Measurements from ENCODE around the gene SLK.

SLK gene

GRCh38 chr10:103966671-103967447, at the start of gene SLK:
TSS of gene SLK (plus strand) at chr10:103967140. CDS start at chr10:103967746, 606 bp downstream.
- FAIRE-seq = no peak

DNA sequence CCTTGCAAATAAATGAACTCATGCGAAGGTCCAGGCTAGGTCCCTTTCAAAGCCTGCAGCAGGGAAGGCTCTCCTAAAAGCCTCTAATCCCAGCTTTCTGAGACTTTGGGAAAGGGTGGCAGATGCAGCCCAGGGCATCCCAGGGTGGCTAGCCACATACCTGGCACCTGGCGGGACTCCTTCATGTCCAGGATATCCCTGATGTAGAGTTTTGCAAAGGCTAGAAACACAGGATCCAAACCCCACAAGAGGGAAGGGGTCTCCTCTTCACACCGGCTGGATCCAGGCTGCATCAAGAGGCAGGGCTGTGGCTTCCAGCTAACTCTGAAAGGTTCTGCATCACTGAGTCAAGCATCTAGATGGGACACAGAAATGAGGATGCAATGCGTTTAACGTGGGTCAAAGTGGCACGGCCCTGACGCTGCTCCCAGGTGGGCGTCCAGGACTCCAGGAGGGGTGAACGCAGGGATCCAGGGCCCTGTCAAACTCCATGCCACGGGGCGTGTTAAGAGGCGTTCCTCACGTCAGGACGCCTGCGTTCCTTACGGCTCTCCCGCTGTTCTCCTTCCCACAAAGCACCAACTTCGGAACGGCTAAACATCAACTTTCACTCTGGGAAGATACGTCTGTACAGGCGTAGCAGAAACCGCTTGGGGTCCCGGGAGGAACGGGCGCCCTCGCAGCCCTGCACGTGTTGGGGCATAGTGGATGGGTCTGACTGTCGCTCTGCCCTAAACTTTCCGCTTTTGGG, 49.5 kb upstream of the SLK start:
- no peak for FAIRE-seq

- FAIRE-seq = no peak
Observed at GRCh38 chr10:103918053-103918846, 48.7 kb upstream of the SLK start, which contains the start of gene STN1. TSS of gene STN1 (minus strand) at chr10:103918184. CDS start at chr10:103917594, 590 bp downstream.

- no peak for FAIRE-seq
Observed at GRCh38 chr10:103919648-103920025, 47.3 kb upstream of the SLK start.

DNA sequence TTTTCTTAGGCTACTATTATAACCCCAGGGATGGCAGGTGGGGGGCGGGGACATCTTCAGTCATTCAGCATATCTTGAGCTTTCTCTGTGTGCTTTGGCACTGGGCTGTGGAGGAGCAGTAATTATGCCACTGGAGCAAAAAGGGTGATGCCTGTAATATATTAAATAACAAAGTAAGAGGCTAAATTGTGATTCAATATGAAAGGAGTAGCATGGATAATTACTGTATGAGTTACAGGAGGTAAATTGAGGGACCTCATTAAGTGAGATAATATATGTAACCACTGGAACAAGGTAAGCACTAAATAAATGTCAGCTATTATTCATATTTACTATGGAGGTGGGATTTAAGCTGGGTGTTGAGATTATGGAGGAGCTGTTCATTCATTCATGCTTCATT, 45.7 kb upstream of the SLK start:
- no peak for FAIRE-seq

DNA sequence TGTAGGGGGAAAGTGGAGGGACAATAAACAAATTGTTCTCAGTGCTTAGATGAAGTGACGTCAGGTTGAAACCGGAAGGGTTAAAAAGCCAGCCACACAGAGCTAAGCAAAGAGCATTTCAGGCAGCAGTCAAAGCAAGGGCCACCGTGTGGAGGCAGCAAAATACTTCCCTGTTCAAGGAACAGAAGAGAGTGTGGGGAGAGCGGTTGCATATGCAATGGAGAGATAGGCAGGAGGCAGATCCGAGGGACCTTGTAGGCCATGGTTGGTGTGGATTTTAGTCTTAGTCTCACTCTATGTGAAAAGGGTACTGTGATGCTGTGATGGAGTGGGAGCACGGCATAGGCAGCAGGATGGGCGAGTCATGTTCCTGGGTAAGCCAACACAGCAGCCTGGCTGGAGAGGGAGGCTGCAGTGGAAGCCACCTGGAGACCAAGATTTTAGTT, 45.2 kb upstream of the SLK start:
- no peak for FAIRE-seq

- no peak for FAIRE-seq
Observed at GRCh38 chr10:103922659-103923058, 44.3 kb upstream of the SLK start.

DNA sequence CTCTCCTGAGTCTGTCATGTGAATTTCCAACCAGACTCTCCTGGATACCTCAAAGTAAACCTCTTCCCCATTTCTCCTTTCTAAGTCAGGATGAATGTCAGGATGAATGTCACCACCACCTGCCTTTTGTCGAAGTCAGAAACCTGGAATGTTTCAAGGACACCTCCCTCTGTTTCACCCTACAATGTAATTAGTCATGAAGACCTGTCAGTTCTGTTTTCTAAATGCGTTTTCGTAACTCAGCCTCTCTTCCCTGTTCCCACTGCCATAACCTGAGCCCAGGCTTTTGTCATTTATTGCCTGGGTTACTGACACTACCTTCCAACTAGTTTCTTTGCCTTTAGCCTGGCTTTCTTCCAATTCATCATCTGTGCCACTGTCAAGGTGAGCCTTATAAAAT, 43.4 kb upstream of the SLK start:
- FAIRE-seq = no peak

DNA sequence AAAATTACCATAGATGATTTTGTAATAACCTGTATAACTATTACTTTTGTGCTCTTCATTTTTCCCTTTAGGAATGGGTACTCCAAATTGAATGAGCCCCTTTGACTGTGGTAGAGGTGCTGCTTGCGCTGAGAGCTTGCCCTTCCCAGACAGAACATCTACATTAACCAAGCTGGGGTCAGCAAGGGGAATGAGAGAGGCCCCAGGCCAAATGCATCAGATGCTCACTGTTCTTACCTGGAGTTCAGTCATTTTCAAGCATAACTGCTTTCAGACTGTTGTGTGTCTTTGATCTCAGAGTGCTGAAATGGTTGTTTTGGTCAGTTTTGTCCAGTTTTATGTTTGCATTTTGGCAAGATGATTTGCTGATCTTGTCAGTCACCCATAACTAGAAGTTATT, 41.3 kb upstream of the SLK start:
- FAIRE-seq = no peak

- no peak for FAIRE-seq
Observed at GRCh38 chr10:103926722-103927319, 40.1 kb upstream of the SLK start.

DNA sequence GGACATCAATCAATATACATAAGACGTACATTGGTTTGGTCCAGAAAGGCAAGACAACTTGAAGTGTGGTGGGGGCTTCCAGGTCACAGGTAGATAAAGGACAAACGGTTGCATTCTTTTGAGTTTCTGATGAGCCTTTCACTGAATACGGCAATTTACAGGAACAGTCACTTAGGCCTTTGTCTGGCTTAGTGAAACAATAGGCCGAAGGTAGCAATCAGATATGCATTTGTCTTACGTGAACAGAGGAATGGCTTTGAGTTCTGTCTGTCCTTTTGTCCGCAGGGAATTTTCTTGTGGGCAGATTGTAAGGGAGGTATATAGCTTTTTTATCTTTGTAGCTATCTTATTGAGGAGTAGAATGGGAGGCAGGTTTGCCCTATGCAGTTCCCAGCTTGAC, 38.2 kb upstream of the SLK start:
- no peak for FAIRE-seq

- FAIRE-seq = no peak
Observed at GRCh38 chr10:103929381-103929921, 37.5 kb upstream of the SLK start.

DNA sequence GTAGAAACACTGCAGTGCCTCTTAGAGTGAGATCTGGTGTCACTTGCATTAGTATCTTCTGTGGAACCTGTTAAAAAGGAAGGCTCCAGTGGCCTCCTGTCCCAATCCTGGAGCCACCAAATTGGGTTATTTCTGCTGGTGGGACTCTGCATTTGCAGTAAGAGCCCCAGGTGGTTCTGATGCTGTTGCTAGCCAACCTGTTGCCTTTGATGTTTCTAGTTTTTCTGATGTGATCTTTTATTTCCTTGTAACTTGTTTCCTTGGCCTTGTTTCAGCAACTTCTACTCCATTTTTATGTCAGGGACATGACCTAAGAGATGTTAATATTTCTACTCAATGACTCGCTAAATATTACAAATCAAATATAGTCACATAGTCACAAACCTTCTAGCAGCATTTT, 36.5 kb upstream of the SLK start:
- FAIRE-seq = no peak

- FAIRE-seq = no peak
Observed at GRCh38 chr10:103930881-103931280, 36.1 kb upstream of the SLK start.

DNA sequence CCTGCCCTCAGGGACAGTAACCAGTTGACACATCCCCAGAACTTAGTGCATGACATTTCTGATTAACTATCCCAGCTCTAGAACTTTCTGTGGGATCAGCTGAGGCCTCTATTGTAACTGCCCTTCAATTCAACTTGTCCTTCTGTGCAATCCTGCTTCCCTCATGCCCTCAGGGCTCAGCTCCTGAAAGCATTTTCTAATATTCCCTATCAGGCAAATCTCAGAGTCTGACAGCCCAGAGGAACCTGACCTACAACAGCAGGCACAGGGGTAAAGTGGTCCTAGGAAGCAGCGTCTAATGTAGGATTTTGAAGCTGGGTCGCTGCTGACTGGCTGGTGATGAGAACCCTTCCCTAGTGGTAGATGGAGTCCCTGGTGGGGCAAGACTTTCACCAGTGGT, 35.3 kb upstream of the SLK start:
- FAIRE-seq = no peak

DNA sequence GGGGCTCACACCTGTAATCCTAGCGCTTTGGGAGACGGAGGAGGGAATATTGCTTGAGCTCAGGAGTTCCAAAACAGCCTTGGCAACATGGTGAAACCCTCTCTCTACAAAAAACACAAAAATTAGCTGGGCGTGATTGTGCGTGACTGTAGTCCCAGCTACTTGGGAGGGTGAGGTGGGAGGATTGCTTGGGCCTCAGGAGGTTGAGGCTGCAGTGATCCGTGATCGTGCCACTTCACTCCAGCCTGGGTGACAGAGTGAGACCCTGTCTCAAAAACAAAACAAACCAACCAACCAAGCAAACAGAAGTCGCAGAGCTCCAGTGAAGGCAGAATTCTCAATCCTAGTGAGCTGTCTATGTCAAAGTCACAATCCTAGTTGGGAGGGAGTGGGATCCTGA, 34.7 kb upstream of the SLK start:
- FAIRE-seq = no peak

- no peak for FAIRE-seq
Observed at GRCh38 chr10:103932971-103933370, 34.0 kb upstream of the SLK start.

GRCh38 chr10:103933557-103934121, 33.3 kb upstream of the SLK start:
- no peak for FAIRE-seq

DNA sequence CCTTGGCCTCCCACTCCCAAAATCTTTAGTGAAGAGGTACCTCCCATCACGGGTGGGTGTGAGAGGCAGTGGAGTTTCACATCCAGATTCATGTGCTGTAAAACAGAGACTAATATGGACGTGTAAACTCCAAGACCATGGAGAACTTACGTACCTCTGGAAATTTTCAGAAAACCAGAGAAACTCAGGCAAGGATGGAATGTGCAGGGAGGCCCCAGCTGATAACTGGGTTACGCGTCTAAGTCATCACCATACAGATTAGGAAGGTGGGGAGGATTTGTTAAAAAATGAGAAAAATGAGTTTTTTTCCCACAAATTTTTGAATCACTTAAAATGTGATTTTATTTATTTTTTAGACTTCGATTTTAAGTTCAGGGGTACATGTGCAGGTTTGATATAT, 32.6 kb upstream of the SLK start:
- no peak for FAIRE-seq

DNA sequence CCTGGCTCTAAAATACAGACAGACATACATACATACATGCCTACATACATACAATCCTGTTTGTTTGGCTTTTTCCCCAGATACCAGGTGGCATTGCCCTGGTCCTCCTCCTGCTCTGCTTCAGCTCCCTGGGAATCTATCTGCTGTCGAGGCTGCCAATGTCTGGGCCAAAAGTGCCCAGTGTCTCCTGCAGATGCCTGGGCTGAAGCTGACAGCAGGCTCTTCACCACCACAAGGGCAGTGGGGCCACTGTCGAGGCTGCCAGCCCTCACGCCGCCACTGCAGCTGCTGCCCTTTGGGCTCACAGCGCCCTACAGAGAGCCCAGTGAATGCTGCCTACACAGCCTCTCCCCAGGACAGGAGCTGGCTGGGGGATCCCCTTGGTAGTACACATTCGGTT, 30.9 kb upstream of the SLK start:
- no peak for FAIRE-seq

DNA sequence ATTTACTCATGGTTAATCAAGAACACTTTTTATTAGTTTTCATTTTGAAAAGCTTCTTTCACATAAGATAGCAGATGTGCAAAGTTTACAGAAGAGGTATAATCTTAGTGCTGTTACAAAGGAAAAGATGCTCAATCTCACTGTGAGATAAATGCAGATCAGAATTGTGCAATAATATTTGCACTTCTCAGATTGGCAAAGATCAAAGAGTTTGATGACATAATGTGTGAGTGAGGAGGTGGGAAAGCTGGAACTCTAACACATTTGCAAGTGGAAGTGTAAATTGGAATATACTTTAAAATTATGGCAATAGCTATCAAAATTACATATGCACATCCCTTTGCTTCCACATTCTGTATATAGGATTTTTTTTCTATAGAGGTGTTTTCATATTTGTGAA, 27.4 kb upstream of the SLK start:
- no peak for FAIRE-seq

GRCh38 chr10:103941801-103942200, 25.1 kb upstream of the SLK start:
- no peak for FAIRE-seq

Data from endometrium (tissue), 2 donors.